Ovary (tissue), 9 donors: ENCODE data around the gene SNX9. TPM values are rescaled to one million over a fixed set of nuclear protein-coding genes. Genes with fewer than 3 reads are reported as not detected.
A peak's percentile ranks its signal among the peaks of the same experiment; 100 is the strongest.

Experiments used
- DNase-seq, 5 donors: peaks; one replicate each; pipeline ENCODE4 v3.0.0-alpha.2; 2019 to 2020
- H3K27ac ChIP-seq, 2 donors: fragments of 200-600 bp; one replicate each; pipeline versions ENCODE4 v1.5.1 to v1.8.0; 2019 to 2022
- H3K27me3 ChIP-seq: fragments of 200-600 bp; one replicate; pipeline ENCODE4 v1.8.0; 2022
- H3K36me3 ChIP-seq: fragments of 200-600 bp; sonication (generic); one replicate; pipeline ENCODE4 v1.5.1; 2019
- H3K4me1 ChIP-seq: one replicate; pipeline ENCODE4 v1.8.1; 2013; ENCODE audit warnings: mild to moderate bottlenecking, moderate library complexity; ENCODE audit not compliant: insufficient read depth
- H3K4me3 ChIP-seq: fragments of 200-600 bp; sonication (generic); one replicate; pipeline ENCODE4 v1.5.1; 2017
- H3K9me3 ChIP-seq, 2 donors: fragments of 200-600 bp in 1 of 2; sonication (generic) in 1 of 2; one replicate each; pipeline versions ENCODE4 v1.5.1 to v1.8.1; 2013 to 2019; ENCODE audit warnings: mild to moderate bottlenecking in 1 of 2, moderate library complexity in 1 of 2
- EP300 ChIP-seq: sonication (generic); formaldehyde crosslinking; IDR thresholded peaks from one replicate; pipeline ENCODE4 v1.6.1; 2017; ENCODE audit warnings: antibody characterized with exemption
- POLR2A ChIP-seq: fragments of 450-650 bp; IDR thresholded peaks from one replicate; pipeline ENCODE4 v1.6.1; 2017; ENCODE audit warnings: antibody characterized with exemption, mild to moderate bottlenecking, moderate library complexity
- WGBS, 3 donors: extraction: QIAGEN DNeasy Blood & Tissue Kit in 1 of 3; methylation state at CpG; one replicate each; pipeline versions ENCODE4 v1.1.5 to v1.1.7; 2013 to 2017; 5-methylcytosine and 5-hydroxymethylcytosine counted together
- intact Hi-C, 4 donors: fragments of 100-400 bp; cut with DNase I; formaldehyde crosslinking; loops; one replicate each; pipeline versions ENCODE4 v1.11.0 to v1.15.1; 2022 to 2023
- polyA plus RNA-seq, 2 donors: library from polyadenylated mRNA; stranded (reverse); fragments of 200-250 nt in 1 of 2; fragments of 350-450 nt in 1 of 2; fragmentation: Illumina TruSeq in 1 of 2; extraction: RNeasy Lipid Tissue Mini Kit (QIAGEN cat#74804) in 1 of 2; gene quantifications; one replicate each; pipeline ENCODE4 v1.2.3, GENCODE V29; 2013 to 2014
- total RNA-seq, 7 donors: library from RNA; depleted of rRNA in 2 of 7; stranded (reverse); fragments of >200 nt in 2 of 7; fragmentation: NEBNext Ultra II Directional in 3 of 7; extraction: Animal tissue kit (Norgen Biotek cat#: 25700) in 3 of 7; gene quantifications; one replicate each; pipeline versions ENCODE4 v1.1.0 to v1.2.4, GENCODE V29; 2016 to 2023
- TF ChIP-seq, protein P1 (sequence below), 3 donors: fragments of 450-650 bp in 2 of 3; fragments of 200-600 bp in 1 of 3; IDR thresholded peaks; one replicate each; pipeline versions ENCODE4 v1.5.1 to v1.8.0; 2016 to 2022; ENCODE audit warnings: antibody characterized with exemption in 3 of 3, mild to moderate bottlenecking in 1 of 3
- donor health status: DM: no; HTN: no; CAD: no; lungs with moderate emphysema.
- donor health status: DM: no; HTN: no; CAD: no.
- donor health status: Bipolar disorder and iron deficiency.
- donor health status: DM: yes; HTN: yes; CAD: no.
- donor health status: DM: no; HTN: no; CAD: no.
- donor health status: DM: yes; HTN: yes; CAD: no.

Gene SNX9
- total and polyA plus RNA-seq, 9 donors, result 31.2 to 48.0 (median 38.7) TPM

GRCh38 chr6:157982563-157983405 lies 159.7 kb downstream of the SNX9 start:
- intact Hi-C loops, result loop anchor here in 3 of 4 donors (5.0 to 10.0 kb wide), 3 partner anchors 82 to 92 kb away; no protein-coding TSS in a partner anchor

DNA sequence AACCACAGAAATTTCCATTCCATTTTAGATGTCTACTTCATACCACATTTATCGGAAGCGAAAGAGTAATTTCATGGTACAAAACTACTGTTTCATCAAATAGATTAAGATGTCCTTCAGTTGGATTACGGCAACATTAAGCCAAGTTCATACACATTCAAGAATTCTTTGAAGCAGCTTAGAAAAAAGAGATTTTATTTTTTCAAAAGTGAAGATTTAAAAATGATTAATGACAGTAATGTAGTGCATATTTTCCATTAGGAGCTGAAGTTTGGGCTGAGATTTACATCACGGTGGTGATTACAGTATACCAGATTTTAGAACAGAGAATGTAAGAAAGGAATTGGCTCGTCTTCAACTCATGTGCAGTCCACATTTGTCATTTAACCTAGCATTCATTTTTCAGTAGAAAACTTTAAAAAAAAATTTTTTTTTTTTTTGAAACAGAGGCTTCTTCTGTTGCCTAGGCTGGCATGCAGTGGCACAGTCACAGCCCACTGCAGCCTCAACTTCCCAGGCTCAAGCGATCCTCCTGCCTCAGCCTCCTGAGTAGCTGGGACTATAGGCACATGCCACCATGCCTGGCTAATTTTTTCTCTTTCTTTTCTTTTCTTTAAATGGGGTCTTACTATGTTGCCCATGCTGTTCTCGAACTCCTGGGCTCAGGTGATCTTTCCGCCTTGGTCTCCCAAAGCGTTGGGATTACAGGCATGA lies 160.5 kb downstream of the SNX9 start:
- no peaks in the 10 kb centered on the region for H3K36me3 ChIP-seq
- H3K4me1 ChIP-seq, result no peaks in the 10 kb centered on the region
- TF ChIP-seq, protein P1, sequence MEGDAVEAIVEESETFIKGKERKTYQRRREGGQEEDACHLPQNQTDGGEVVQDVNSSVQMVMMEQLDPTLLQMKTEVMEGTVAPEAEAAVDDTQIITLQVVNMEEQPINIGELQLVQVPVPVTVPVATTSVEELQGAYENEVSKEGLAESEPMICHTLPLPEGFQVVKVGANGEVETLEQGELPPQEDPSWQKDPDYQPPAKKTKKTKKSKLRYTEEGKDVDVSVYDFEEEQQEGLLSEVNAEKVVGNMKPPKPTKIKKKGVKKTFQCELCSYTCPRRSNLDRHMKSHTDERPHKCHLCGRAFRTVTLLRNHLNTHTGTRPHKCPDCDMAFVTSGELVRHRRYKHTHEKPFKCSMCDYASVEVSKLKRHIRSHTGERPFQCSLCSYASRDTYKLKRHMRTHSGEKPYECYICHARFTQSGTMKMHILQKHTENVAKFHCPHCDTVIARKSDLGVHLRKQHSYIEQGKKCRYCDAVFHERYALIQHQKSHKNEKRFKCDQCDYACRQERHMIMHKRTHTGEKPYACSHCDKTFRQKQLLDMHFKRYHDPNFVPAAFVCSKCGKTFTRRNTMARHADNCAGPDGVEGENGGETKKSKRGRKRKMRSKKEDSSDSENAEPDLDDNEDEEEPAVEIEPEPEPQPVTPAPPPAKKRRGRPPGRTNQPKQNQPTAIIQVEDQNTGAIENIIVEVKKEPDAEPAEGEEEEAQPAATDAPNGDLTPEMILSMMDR (IDR thresholded peaks at IDR 0.05), result no peak
- TF ChIP-seq POLR2A, result no peak
- no peak for TF ChIP-seq EP300
- intact Hi-C loops, result loop anchor here in 3 of 4 donors (5.0 to 10.0 kb wide), 3 partner anchors 81 to 91 kb away; no protein-coding TSS in a partner anchor
- H3K4me3 ChIP-seq, result no peak overlapping the region
- H3K9me3 ChIP-seq, result no peaks in the 10 kb centered on the region
- no peak overlapping the region for H3K27ac ChIP-seq
- WGBS, 3 donors, result 50 to 56% (median 54%) methylated on average over 9 of the region's 9 CpGs
- no peak for DNase-seq
- no peaks in the 10 kb centered on the region for H3K27me3 ChIP-seq

More at GRCh38 chr6:157982563-157983405, 159.7 kb downstream of the SNX9 start:
- Histone ChIP-seq H3K27me3 (no peaks in the 10 kb centered on the region), H3K9me3 (no peaks in the 10 kb centered on the region), H3K4me1 (no peaks in the 10 kb centered on the region), H3K36me3 (no peaks in the 10 kb centered on the region), H3K4me3 (peak overlapping the region; percentile 62), H3K27ac (no peak overlapping the region)
- 21 to 31% (median 26%) methylated on average over 17 of the region's 17 CpGs for WGBS, 3 donors
- TF ChIP-seq, protein P1 (IDR thresholded peaks at IDR 0.05), result peak in 2 of 3 donors; percentile 25 to 34
- TF ChIP-seq EP300, result no peak
- DNase-seq, result peak in 1 of 5 donors; percentile 54

DNA sequence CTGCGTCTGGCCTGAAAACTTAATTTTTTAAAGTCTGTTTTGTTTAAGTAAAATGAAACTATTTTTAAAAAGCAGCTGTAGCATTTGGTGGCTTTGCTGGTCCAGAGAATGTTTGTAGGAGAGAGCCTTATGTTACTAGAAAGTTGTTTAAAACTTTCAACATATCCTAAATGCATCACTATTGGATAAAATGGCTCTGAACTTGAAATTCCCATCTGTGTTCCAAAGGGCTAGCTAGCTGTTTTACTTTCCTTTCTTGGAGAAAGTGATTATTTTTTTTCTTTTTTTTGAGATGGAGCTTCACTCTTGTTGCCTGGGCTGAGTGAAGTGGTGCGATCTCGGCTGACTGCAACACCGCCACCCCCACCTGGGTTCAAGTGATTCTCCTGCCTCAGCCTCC lies 161.1 kb downstream of the SNX9 start:
- no peak for DNase-seq
- no peaks in the 10 kb centered on the region for H3K4me1 ChIP-seq
- no peaks in the 10 kb centered on the region for H3K36me3 ChIP-seq
- no peak overlapping the region for H3K4me3 ChIP-seq
- WGBS, 3 donors, result 84 to 95% (median 93%) methylated on average over 4 of the region's 4 CpGs
- H3K9me3 ChIP-seq, result no peaks in the 10 kb centered on the region
- no peak overlapping the region for H3K27ac ChIP-seq
- no peak for TF ChIP-seq EP300
- TF ChIP-seq POLR2A, result no peak
- TF ChIP-seq, protein P1 (IDR thresholded peaks at IDR 0.05), result no peak
- H3K27me3 ChIP-seq, result no peaks in the 10 kb centered on the region
- intact Hi-C loops, result loop anchor here in 3 of 4 donors (5.0 to 10.0 kb wide), 3 partner anchors 81 to 91 kb away; no protein-coding TSS in a partner anchor

DNA sequence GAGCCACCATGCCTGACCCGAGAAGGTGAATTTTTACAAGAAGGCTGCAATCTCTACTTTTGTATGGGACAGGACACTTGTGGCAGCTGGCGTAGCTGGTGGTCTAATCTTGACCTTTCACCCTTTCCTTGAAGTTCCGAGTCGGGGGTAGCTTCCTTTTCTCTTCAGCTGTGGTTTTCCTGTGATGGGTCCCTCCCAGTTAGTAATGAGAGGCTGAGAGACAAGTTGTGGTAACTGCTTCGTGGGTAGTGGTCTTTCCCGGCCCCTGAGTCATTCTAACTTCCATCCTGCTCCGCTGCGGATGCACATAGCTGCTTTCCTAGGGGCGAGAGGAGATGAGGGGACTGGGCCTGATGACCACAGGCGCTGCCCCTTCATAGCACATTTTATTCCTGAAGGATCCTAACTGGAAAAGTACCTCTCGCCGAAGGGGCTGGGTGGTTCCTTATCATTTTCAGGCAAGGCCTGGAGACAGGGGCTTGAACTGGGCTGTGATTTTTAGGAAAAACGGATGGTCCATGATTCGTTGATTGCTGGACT lies 161.7 kb downstream of the SNX9 start:
- Histone ChIP-seq H3K36me3 (no peaks in the 10 kb centered on the region), H3K27ac (no peak overlapping the region), H3K27me3 (no peaks in the 10 kb centered on the region), H3K4me3 (no peak overlapping the region), H3K4me1 (peaks cover 4% of the 10 kb centered on the region), H3K9me3 (no peaks in the 10 kb centered on the region)
- DNase-seq, result no peak
- no peak for TF ChIP-seq POLR2A
- no peak for TF ChIP-seq EP300
- TF ChIP-seq, protein P1 (IDR thresholded peaks at IDR 0.05), result no peak
- intact Hi-C loops, result loop anchor here in 3 of 4 donors (5.0 to 10.0 kb wide), 3 partner anchors 80 to 90 kb away; no protein-coding TSS in a partner anchor
- 86% methylated on average over 14 of the region's 14 CpGs for WGBS, 3 donors
